GM18868 (cell line): ENCODE data around the gene INTS3.
"Not testable (repeated sequence)": the region's sequence is repeated elsewhere in the genome, so short reads cannot be mapped to it uniquely, and the experiment has no call there.

Experiments used
- ATAC-seq: cut with Tn5 transposase; IDR thresholded peaks from one replicate; pipeline ENCODE4 v1.9.1; 2021; ENCODE audit warnings: mild to moderate bottlenecking, moderate library complexity; ENCODE audit not compliant: unreplicated experiment

The INTS3 gene

GRCh38 chr1:153705484-153705883 lies 22.4 kb upstream of the INTS3 start:
- no peak for ATAC-seq

GRCh38 chr1:153711026-153711425 lies 16.8 kb upstream of the INTS3 start:
- ATAC-seq, result no peak

- not testable (repeated sequence) for ATAC-seq
Measured at GRCh38 chr1:153716211-153716610, 11.6 kb upstream of the INTS3 start.

GRCh38 chr1:153717330-153717729 lies 10.5 kb upstream of the INTS3 start:
- ATAC-seq, result no peak

- no peak for ATAC-seq
Measured at GRCh38 chr1:153723687-153724086, 4.2 kb upstream of the INTS3 start.

GRCh38 chr1:153724634-153725033 lies 3.2 kb upstream of the INTS3 start:
- not testable (repeated sequence) for ATAC-seq

GRCh38 chr1:153728305-153729066 lies 636 bp downstream of the INTS3 start:
- no peak for ATAC-seq

GRCh38 chr1:153730468-153730988 lies 2.7 kb downstream of the INTS3 start:
- ATAC-seq, result no peak

- ATAC-seq, result no peak
Measured at GRCh38 chr1:153733970-153734369, 6.1 kb downstream of the INTS3 start.

- ATAC-seq, result no peak
Measured at GRCh38 chr1:153734396-153735089, 6.7 kb downstream of the INTS3 start.

GRCh38 chr1:153735090-153735420 lies 7.2 kb downstream of the INTS3 start:
- ATAC-seq, result no peak

- no peak for ATAC-seq
Measured at GRCh38 chr1:153741986-153742385, 14.1 kb downstream of the INTS3 start.

- ATAC-seq, result peak; percentile 47
Measured at GRCh38 chr1:153742411-153743142, 14.7 kb downstream of the INTS3 start.

- no peak for ATAC-seq
Measured at GRCh38 chr1:153745417-153745816, 17.6 kb downstream of the INTS3 start.

GRCh38 chr1:153746174-153746573 lies 18.3 kb downstream of the INTS3 start:
- no peak for ATAC-seq

- ATAC-seq, result no peak
Measured at GRCh38 chr1:153748903-153749302, 21.1 kb downstream of the INTS3 start.

GRCh38 chr1:153749408-153750005 lies 21.7 kb downstream of the INTS3 start:
- peak; percentile 83 for ATAC-seq

GRCh38 chr1:153750026-153750995 lies 22.5 kb downstream of the INTS3 start:
- ATAC-seq, result no peak

GRCh38 chr1:153752072-153752471 lies 24.2 kb downstream of the INTS3 start:
- ATAC-seq, result no peak

GRCh38 chr1:153752571-153753195 lies 24.8 kb downstream of the INTS3 start:
- no peak for ATAC-seq
